ENCODE results near the gene LEP. TPM values are rescaled to one million over a fixed set of nuclear protein-coding genes. Genes with fewer than 3 reads are reported as not detected.

LEP gene
- total RNA-seq, 1 experiment from 2014 or later: not detected

- Histone ChIP-seq H2BK120ac (ENCODE audit: low read depth, low read length, poor library complexity, severe bottlenecking) (no peak overlapping the region), H2BK12ac (ENCODE audit: insufficient read length, low read depth, low read length) (no peak overlapping the region), H3K79me2 (ENCODE audit: insufficient read depth, low read length) (no peaks in the 10 kb centered on the region; the same call in 1 of the 2 replicates), H2AK5ac (ENCODE audit: insufficient read length, low read length) (no peak overlapping the region), H3K27ac (ENCODE audit: insufficient read length, low read depth, low read length) (no peak overlapping the region), H4K91ac (ENCODE audit: insufficient read length, low read depth, low read length) (no peak overlapping the region), H3T11ph (ENCODE audit: low read length) (no peak overlapping the region), H3K4ac (ENCODE audit: low read depth, low read length) (no peak overlapping the region), H3K79me1 (ENCODE audit: insufficient read depth, low read depth, low read length, poor library complexity, severe bottlenecking) (no peaks in the 10 kb centered on the region), H4K8ac (replicated peaks; ENCODE audit: insufficient read length, low read depth, low read length) (no peak overlapping the region), H3K4me1 (ENCODE audit: insufficient read depth, low read length) (no peaks in the 10 kb centered on the region), H2BK20ac (ENCODE audit: low read depth, low read length, poor library complexity, severe bottlenecking) (no peak overlapping the region), H3K18ac (ENCODE audit: insufficient read length, low read depth, low read length) (no peak overlapping the region), H3K9me3 (ENCODE audit: control insufficient read depth, low read depth, low read length) (no peaks in the 10 kb centered on the region), H2AFZ (ENCODE audit: low read length) (no peak overlapping the region), H3K23me2 (ENCODE audit: insufficient read length, low read depth, low read length, poor library complexity, severe bottlenecking) (no peaks in the 10 kb centered on the region), H3K56ac (ENCODE audit: insufficient read length, low read depth, low read length) (no peak overlapping the region), H3K4me2 (ENCODE audit: insufficient read depth, insufficient read length, low read length) (no peak overlapping the region), H3K23ac (ENCODE audit: insufficient read length, low read depth, low read length) (no peak overlapping the region), H3K27me3 (ENCODE audit: insufficient read depth, low read length) (no peaks in the 10 kb centered on the region; the same call in 1 of the 2 replicates), H3K9ac (ENCODE audit: extremely low read depth, insufficient read length, low read length) (no peak overlapping the region), H2BK5ac (ENCODE audit: insufficient read length, low read length) (no peak overlapping the region), H2BK15ac (ENCODE audit: low read depth, low read length) (no peak overlapping the region), H3K14ac (ENCODE audit: insufficient read depth, low read length) (no peak overlapping the region), H4K20me1 (ENCODE audit: control insufficient read depth, insufficient read depth, insufficient read length) (no peaks in the 10 kb centered on the region), H4K5ac (ENCODE audit: insufficient read length, low read depth, low read length) (no peak overlapping the region)
- peaks cover 33% of the 10 kb centered on the region for H3K27me3 Mint-ChIP-seq (ENCODE audit: low read depth)
- H3K4me3 Mint-ChIP-seq: no peak overlapping the region
- no peak for TF ChIP-seq CTCF (conservative IDR thresholded peaks at IDR 0.05)
- peaks cover 21 to 32% of the 10 kb centered on the region in 2 experiments for H3K4me1 Mint-ChIP-seq
- H3K27ac Mint-ChIP-seq: no peak overlapping the region
- H3K36me3 Mint-ChIP-seq (ENCODE audit: insufficient read depth in 1 of 3, low read depth in 3 of 3): no peaks in the 10 kb centered on the region
- peaks cover 0 to under 1% of the 10 kb centered on the region in 2 experiments; a peak in 1 of 5 replicates for H3K9me3 Mint-ChIP-seq
- DNase-seq: no peak
- no CpG with 5 or more reads among the region's 6 CpGs for WGBS (ENCODE audit: extremely low coverage, insufficient read length, low lambda C conversion rate)
These were observed 9.4 kb upstream of the LEP start for GRCh38 chr7:128231677-128232076.

Data from H9 (cell line).